ENCODE measurements around the gene OCIAD2.
"Not testable (repeated sequence)": the region's sequence is repeated elsewhere in the genome, so short reads cannot be mapped to it uniquely, and the experiment has no call there.

Gene OCIAD2

DNA sequence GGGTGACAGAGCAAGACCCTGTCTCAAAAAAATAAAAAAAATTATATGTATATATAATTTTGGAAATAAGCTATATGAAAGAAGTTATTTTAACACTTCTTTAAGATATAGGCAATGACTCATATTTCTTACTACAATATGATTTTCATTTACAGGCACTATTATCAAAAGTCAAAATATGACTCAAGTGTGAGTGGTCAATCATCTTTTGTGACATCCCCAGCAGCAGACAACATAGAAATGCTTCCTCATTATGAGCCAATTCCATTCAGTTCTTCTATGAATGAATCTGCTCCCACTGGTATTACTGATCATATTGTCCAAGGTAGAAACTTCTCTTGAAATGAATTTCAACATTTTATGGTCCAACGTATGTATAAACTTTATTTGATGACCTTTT, 54.9 kb downstream of the OCIAD2 start:
- no peak for DNase-seq

DNA sequence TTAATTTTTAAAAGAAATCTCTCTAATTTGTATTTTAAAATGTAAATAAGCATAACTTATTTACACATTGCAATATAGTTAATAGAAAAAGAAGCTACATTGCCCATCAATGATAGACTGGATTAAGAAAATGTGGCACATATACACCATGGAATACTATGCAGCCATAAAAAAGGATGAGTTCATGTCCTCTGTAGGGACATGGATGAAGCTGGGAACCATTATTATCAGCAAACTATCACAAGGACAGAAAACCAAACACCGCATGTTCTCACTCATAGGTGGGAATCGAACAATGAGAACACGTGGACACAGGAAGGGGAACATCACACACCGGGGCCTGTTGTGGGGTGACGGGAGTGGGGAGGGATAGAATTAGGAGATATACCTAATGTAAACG, 57.8 kb downstream of the OCIAD2 start:
- DNase-seq: not testable (repeated sequence)

DNA sequence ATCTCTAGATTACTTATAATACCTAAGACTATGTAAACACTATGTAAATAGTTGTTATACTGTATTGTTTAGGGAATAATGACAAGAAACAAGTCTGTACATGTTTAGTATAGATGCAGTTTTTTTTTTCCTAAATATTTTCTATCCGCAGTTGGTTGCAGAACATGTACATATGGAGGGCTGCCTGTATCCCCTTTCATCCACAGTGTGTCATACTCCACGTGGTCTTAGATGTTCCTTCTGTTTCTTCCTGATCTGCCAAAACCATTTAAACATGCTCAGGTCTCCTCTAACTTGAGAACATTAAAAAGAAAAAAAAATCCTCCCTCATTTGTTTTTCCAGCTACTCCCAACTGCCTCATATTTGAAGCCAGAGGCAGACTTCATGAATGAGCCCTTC, 61.7 kb downstream of the OCIAD2 start:
- DNase-seq: no peak

DNA sequence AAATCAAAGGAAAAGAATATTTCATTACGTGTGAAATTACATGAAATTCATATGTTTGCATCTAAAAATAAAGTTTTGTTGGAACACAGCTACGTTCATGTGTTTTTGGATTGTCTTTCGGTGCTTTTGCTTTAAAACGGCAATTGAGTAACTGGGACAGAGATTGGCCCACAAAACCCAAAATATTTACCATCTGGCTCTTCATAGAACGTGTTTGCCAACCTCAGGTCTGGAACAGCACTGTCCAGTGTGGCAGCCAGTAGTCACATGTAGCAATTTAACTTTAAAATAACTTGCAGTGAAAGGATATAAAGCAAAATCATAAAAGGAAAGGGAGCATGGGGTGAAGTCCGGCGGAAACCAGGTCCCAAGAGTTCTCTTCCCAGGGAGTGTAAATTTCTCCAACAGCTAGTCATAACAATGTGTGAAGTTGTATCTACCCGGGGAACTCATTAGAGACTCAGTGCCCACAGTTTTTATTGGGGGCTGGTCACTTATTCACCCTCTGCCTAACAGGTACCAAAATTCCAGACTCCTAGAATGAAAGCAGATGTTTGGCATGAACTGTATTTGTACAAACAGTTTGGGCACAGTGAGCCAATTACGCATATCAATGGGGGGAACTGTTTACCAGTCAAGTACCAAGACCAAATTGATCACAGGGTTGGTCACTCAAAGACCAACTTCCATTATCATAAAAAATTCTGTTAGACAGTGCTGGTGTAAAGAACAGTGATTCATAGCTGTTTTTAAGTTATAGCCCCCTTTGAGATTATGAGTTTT, 65.3 kb downstream of the OCIAD2 start:
- no peak for DNase-seq

DNA sequence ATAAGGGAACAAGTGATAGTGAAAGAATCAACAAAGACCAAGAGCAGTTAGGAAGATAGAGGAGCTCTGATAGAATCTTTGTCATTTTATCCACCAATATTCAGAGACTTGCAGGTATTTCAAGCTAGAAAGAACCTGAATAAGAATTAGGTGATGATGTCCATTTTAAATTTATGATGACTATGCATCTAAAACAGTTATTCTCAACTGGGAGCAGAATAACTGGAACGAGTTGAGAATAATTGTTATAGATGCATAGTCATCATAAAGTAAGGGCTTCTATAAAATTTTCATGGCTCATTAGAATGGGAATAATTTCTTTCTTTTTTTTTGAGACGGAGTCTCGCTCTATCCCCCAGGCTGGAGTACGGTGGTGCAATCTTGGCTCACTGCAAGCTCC, 69.9 kb downstream of the OCIAD2 start:
- DNase-seq: no peak
